ENCODE results near the gene RNF114.

Gene RNF114

GRCh38 chr20:49942942-49943341 lies 6.7 kb downstream of the RNF114 start:
- DNase-seq (ENCODE audit: low read depth): no peak
- H3K4me3 ChIP-seq (ENCODE audit: control insufficient read depth, low read depth, low read length): no peak overlapping the region
- TF ChIP-seq CTCF (conservative IDR thresholded peaks at IDR 0.05; ENCODE audit: control insufficient read depth, insufficient read depth, low read depth, low read length): no peak

- H3K4me3 ChIP-seq (ENCODE audit: control insufficient read depth, low read depth, low read length): no peak overlapping the region
- DNase-seq (ENCODE audit: low read depth): no peak
- no peak for TF ChIP-seq CTCF (conservative IDR thresholded peaks at IDR 0.05; ENCODE audit: control insufficient read depth, insufficient read depth, low read depth, low read length)
Observed at GRCh38 chr20:49945306-49945700, 9.1 kb downstream of the RNF114 start.

GRCh38 chr20:49945701-49946477 lies 9.7 kb downstream of the RNF114 start:
- no peak overlapping the region for H3K4me3 ChIP-seq (ENCODE audit: control insufficient read depth, low read depth, low read length)
- no peak for TF ChIP-seq CTCF (conservative IDR thresholded peaks at IDR 0.05; ENCODE audit: control insufficient read depth, insufficient read depth, low read depth, low read length)
- no peak for DNase-seq (ENCODE audit: low read depth)

GRCh38 chr20:49948178-49948577 lies 12.0 kb downstream of the RNF114 start:
- TF ChIP-seq CTCF (conservative IDR thresholded peaks at IDR 0.05; ENCODE audit: control insufficient read depth, insufficient read depth, low read depth, low read length): no peak
- no peak for DNase-seq (ENCODE audit: low read depth)
- no peak overlapping the region for H3K4me3 ChIP-seq (ENCODE audit: control insufficient read depth, low read depth, low read length)

GRCh38 chr20:49948809-49949507 lies 12.8 kb downstream of the RNF114 start:
- DNase-seq (ENCODE audit: low read depth): peak; percentile 96
- H3K4me3 ChIP-seq (ENCODE audit: control insufficient read depth, low read depth, low read length): no peak overlapping the region
- no peak for TF ChIP-seq CTCF (conservative IDR thresholded peaks at IDR 0.05; ENCODE audit: control insufficient read depth, insufficient read depth, low read depth, low read length)

GRCh38 chr20:49951151-49951550 lies 15.0 kb downstream of the RNF114 start:
- no peak for TF ChIP-seq CTCF (conservative IDR thresholded peaks at IDR 0.05; ENCODE audit: control insufficient read depth, insufficient read depth, low read depth, low read length)
- peak; percentile 91 for DNase-seq (ENCODE audit: low read depth)
- H3K4me3 ChIP-seq (ENCODE audit: control insufficient read depth, low read depth, low read length): no peak overlapping the region
